Hepatocyte (in vitro differentiated cells): ENCODE measurements around the gene PPIF. TPM values are rescaled to one million over a fixed set of nuclear protein-coding genes. Genes with fewer than 3 reads are reported as not detected.

Experiments
- DNase-seq: peaks from one replicate; pipeline ENCODE4 v3.0.0-alpha.2; 2016; ENCODE audit warnings: low spot score
- H2AFZ ChIP-seq: fragments of 200-600 bp; sonication (generic); 2 replicates; pipeline ENCODE4 v1.6.0; 2016; ENCODE audit warnings: antibody characterized with exemption, mild to moderate bottlenecking
- H3K27ac ChIP-seq: fragments of 200-600 bp; sonication (generic); 2 replicates; pipeline ENCODE4 v1.5.1; 2016; ENCODE audit warnings: mild to moderate bottlenecking
- H3K27me3 ChIP-seq: fragments of 200-600 bp; sonication (generic); 2 replicates; pipeline ENCODE4 v1.6.1; 2016
- H3K36me3 ChIP-seq: fragments of 200-600 bp; sonication (generic); replicated peaks from 2 replicates; pipeline ENCODE4 v1.5.1; 2016; ENCODE audit warnings: low read depth; ENCODE audit not compliant: insufficient read depth
- H3K4me1 ChIP-seq: fragments of 200-600 bp; sonication (generic); 2 replicates; pipeline ENCODE4 v1.5.1; 2016; ENCODE audit warnings: mild to moderate bottlenecking, moderate library complexity; ENCODE audit not compliant: insufficient read depth
- H3K4me2 ChIP-seq: fragments of 200-600 bp; sonication (generic); 2 replicates; pipeline ENCODE4 v1.6.0; 2016
- H3K4me3 ChIP-seq: fragments of 200-600 bp; sonication (generic); 2 replicates; pipeline ENCODE4 v1.5.1; 2016; ENCODE audit warnings: mild to moderate bottlenecking
- H3K79me2 ChIP-seq: fragments of 200-600 bp; sonication (generic); 2 replicates; pipeline ENCODE4 v1.6.0; 2017; ENCODE audit warnings: mild to moderate bottlenecking
- H3K9me2 ChIP-seq: fragments of 200-600 bp; sonication (generic); replicated peaks from 2 replicates; pipeline ENCODE4 v1.6.0; 2017; ENCODE audit warnings: mild to moderate bottlenecking; ENCODE audit not compliant: insufficient read depth
- H3K9me3 ChIP-seq: fragments of 200-600 bp; sonication (generic); 2 replicates; pipeline ENCODE4 v1.5.1; 2016; ENCODE audit warnings: low read depth, mild to moderate bottlenecking
- H4K20me1 ChIP-seq: fragments of 200-600 bp; sonication (generic); 2 replicates; pipeline ENCODE4 v1.6.0; 2016; ENCODE audit warnings: mild to moderate bottlenecking; ENCODE audit not compliant: insufficient read depth, poor library complexity, severe bottlenecking
- CTCF ChIP-seq: fragments of 200-600 bp; sonication (generic); IDR thresholded peaks from 2 replicates; pipeline ENCODE4 v1.5.1; 2016; ENCODE audit warnings: antibody characterized with exemption, mild to moderate bottlenecking; ENCODE audit not compliant: poor library complexity
- EZH2 ChIP-seq: fragments of 200-600 bp; sonication (generic); IDR thresholded peaks from 2 replicates; pipeline ENCODE4 v1.6.1; 2016; ENCODE audit warnings: antibody characterized with exemption, mild to moderate bottlenecking, borderline replicate concordance
- EZH2phosphoT487 ChIP-seq: fragments of 200-600 bp; sonication (generic); IDR thresholded peaks from one replicate; pipeline ENCODE4 v1.6.1; 2018; ENCODE audit warnings: antibody characterized with exemption, mild to moderate bottlenecking, low read depth, moderate library complexity; ENCODE audit not compliant: unreplicated experiment, severe bottlenecking
- WGBS: methylation state at CpG from one replicate; pipeline ENCODE4 v1.1.6; 2016; ENCODE audit warnings: low lambda C conversion rate; ENCODE audit errors: missing lambda C conversion rate; 5-methylcytosine and 5-hydroxymethylcytosine counted together
- polyA plus RNA-seq: library from polyadenylated mRNA; unstranded; fragments of >200 nt; fragmentation: Nextera tagmentation; extraction: Ambion mirVana; gene quantifications from 2 replicates; pipeline ENCODE4 v1.2.1, GENCODE V29; 2016
- total RNA-seq: library from RNA; depleted of rRNA; stranded (reverse); fragments of >200 nt; gene quantifications from 2 replicates; pipeline ENCODE4 v1.2.3, GENCODE V29; 2014

PPIF gene
- total and polyA plus RNA-seq, 2 experiments from 2014 or later, result 70.3 to 79.4 TPM

DNA sequence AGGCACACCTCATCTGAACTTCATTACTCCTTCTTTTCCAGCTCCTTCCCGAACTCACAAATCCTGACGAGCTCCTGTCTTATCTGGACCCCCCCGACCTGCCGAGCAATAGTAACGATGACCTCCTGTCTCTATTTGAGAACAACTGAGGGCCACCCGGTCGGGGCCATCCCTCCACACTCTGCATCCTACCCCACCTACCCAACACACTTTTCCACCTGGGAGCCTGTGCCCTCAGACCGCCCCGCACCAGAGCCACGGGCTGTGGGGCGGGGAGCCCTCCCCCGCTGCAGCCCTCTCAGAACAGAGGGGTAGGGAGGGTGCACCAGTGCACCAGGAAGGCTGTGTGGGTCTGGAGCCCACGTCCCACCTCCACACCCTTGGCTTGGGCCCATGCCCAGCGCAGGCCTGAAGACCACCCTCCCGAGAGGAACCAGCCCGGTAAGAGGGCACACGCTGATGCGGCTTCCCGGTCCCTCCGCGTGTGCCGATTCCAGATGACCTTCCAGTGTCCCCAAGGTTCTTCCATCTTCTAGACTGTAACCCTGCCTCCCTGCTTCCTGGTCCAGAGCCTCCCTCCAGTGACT lies 34.6 kb upstream of the PPIF start:
- no peaks in the 10 kb centered on the region for H3K9me2 ChIP-seq
- TF ChIP-seq CTCF (no peak), EZH2 (no peak), EZH2phosphoT487 (no peak)
- H3K4me1 ChIP-seq, result no peaks in the 10 kb centered on the region
- no peaks in the 10 kb centered on the region for H3K9me3 ChIP-seq
- H3K4me2 ChIP-seq, result no peak overlapping the region
- no peak overlapping the region for H3K27ac ChIP-seq
- H3K4me3 ChIP-seq, result no peak overlapping the region
- no peak for DNase-seq
- no peaks in the 10 kb centered on the region for H3K27me3 ChIP-seq
- no peaks in the 10 kb centered on the region for H4K20me1 ChIP-seq
- no peaks in the 10 kb centered on the region for H3K36me3 ChIP-seq
- no peaks in the 10 kb centered on the region for H3K79me2 ChIP-seq
- WGBS, result 96% methylated on average over 21 of the region's 22 CpGs
- H2AFZ ChIP-seq, result no peak overlapping the region

GRCh38 chr10:79313320-79313719 lies 33.9 kb upstream of the PPIF start:
- Histone ChIP-seq H3K27ac (no peak overlapping the region), H3K79me2 (no peaks in the 10 kb centered on the region)

GRCh38 chr10:79313911-79314439 lies 33.3 kb upstream of the PPIF start:
- no peak overlapping the region for H2AFZ ChIP-seq
- no peak overlapping the region for H3K4me3 ChIP-seq
- no peak overlapping the region for H3K27ac ChIP-seq
- H3K9me2 ChIP-seq, result no peaks in the 10 kb centered on the region
- WGBS, result 78% methylated on average over 11 of the region's 11 CpGs
- H3K4me2 ChIP-seq, result no peak overlapping the region
- no peaks in the 10 kb centered on the region for H3K9me3 ChIP-seq
- H3K36me3 ChIP-seq, result no peaks in the 10 kb centered on the region
- H3K79me2 ChIP-seq, result no peaks in the 10 kb centered on the region
- no peak for TF ChIP-seq EZH2
- TF ChIP-seq EZH2phosphoT487, result no peak
- no peak for TF ChIP-seq CTCF
- no peaks in the 10 kb centered on the region for H3K27me3 ChIP-seq
- H4K20me1 ChIP-seq, result no peaks in the 10 kb centered on the region
- no peak for DNase-seq
- no peaks in the 10 kb centered on the region for H3K4me1 ChIP-seq

More at GRCh38 chr10:79313320-79313719, 33.9 kb upstream of the PPIF start:
- H3K9me2 ChIP-seq, result no peaks in the 10 kb centered on the region
- H4K20me1 ChIP-seq, result no peaks in the 10 kb centered on the region
- 89% methylated on average over 8 of the region's 8 CpGs for WGBS
- no peak for TF ChIP-seq CTCF
- no peak for TF ChIP-seq EZH2phosphoT487
- no peak for TF ChIP-seq EZH2
- no peak overlapping the region for H3K4me3 ChIP-seq
- H3K36me3 ChIP-seq, result no peaks in the 10 kb centered on the region
- no peak overlapping the region for H2AFZ ChIP-seq
- H3K9me3 ChIP-seq, result no peaks in the 10 kb centered on the region
- H3K27me3 ChIP-seq, result no peaks in the 10 kb centered on the region
- DNase-seq, result no peak
- H3K4me1 ChIP-seq, result no peaks in the 10 kb centered on the region
- H3K4me2 ChIP-seq, result no peak overlapping the region
